Measurements from ENCODE around the gene ITGAX. TPM values are rescaled to one million over a fixed set of nuclear protein-coding genes. Genes with fewer than 3 reads are reported as not detected.

The ITGAX gene
- total RNA-seq, 1 experiment from 2014 or later: not detected

- no peaks in the 10 kb centered on the region for H3K9me3 ChIP-seq (ENCODE audit: low read depth, low read length, poor library complexity, severe bottlenecking)
- H3K36me3 ChIP-seq (ENCODE audit: insufficient read depth, low read length, poor library complexity, severe bottlenecking): no peaks in the 10 kb centered on the region
- ChIA-PET POLR2A (ENCODE audit: low non-redundant PET) (no interaction called here), CTCF (no interaction called here)
- intact Hi-C loops (cut with micrococcal nuclease; ENCODE audit: unreplicated experiment): no loop called here
- H3K4me3 ChIP-seq (ENCODE audit: low read depth, low read length, poor library complexity, severe bottlenecking): no peak overlapping the region
- no peaks in the 10 kb centered on the region for H3K4me1 ChIP-seq (ENCODE audit: insufficient read depth, low read length, poor library complexity, severe bottlenecking)
- BruUV-seq (replicated peaks): no TSS peak
- no peak overlapping the region for H3K27ac ChIP-seq (ENCODE audit: low read depth, low read length, poor library complexity, severe bottlenecking)
- H3K27me3 ChIP-seq (replicated peaks; ENCODE audit: insufficient read depth, low read depth, low read length, poor library complexity): peaks cover 12% of the 10 kb centered on the region
- no peak for DNase-seq (ENCODE audit: low spot score)
- no peak for TF ChIP-seq EZH2 (IDR thresholded peaks at IDR 0.05; ENCODE audit: borderline replicate concordance, low read depth, low read length, poor library complexity, severe bottlenecking)
- no peak for TF ChIP-seq CTCF (conservative IDR thresholded peaks at IDR 0.05; ENCODE audit: low read depth, low read length)
Measured at GRCh38 chr16:31423801-31424200, 68.8 kb downstream of the ITGAX start.

GRCh38 chr16:31427441-31428278 is 72.7 kb downstream of the ITGAX start:
- intact Hi-C loops (cut with micrococcal nuclease; ENCODE audit: unreplicated experiment): no loop called here
- BruUV-seq (replicated peaks): no TSS peak
- Histone ChIP-seq H3K27ac (ENCODE audit: low read depth, low read length, poor library complexity, severe bottlenecking) (no peak overlapping the region), H3K4me1 (ENCODE audit: insufficient read depth, low read length, poor library complexity, severe bottlenecking) (no peaks in the 10 kb centered on the region), H3K27me3 (replicated peaks; ENCODE audit: insufficient read depth, low read depth, low read length, poor library complexity) (peaks cover 13% of the 10 kb centered on the region), H3K4me3 (ENCODE audit: low read depth, low read length, poor library complexity, severe bottlenecking) (no peak overlapping the region), H3K36me3 (ENCODE audit: insufficient read depth, low read length, poor library complexity, severe bottlenecking) (no peaks in the 10 kb centered on the region), H3K9me3 (ENCODE audit: low read depth, low read length, poor library complexity, severe bottlenecking) (no peaks in the 10 kb centered on the region)
- ChIA-PET POLR2A (ENCODE audit: low non-redundant PET) (no interaction called here), CTCF (no interaction called here)
- no peak for TF ChIP-seq EZH2 (IDR thresholded peaks at IDR 0.05; ENCODE audit: borderline replicate concordance, low read depth, low read length, poor library complexity, severe bottlenecking)
- no peak for TF ChIP-seq CTCF (conservative IDR thresholded peaks at IDR 0.05; ENCODE audit: low read depth, low read length)
- peak; percentile 26 for DNase-seq (ENCODE audit: low spot score)

GRCh38 chr16:31428279-31428597 is 73.3 kb downstream of the ITGAX start, which contains the start of gene COX6A2:
Gene COX6A2 (minus strand): TSS chr16:31428360. CDS start chr16:31428325, 35 bp downstream.
- POLR2A ChIA-PET (ENCODE audit: low non-redundant PET): no interaction called here
- no TSS peak for BruUV-seq (replicated peaks)
- TF ChIP-seq CTCF (conservative IDR thresholded peaks at IDR 0.05; ENCODE audit: low read depth, low read length) (no peak), EZH2 (IDR thresholded peaks at IDR 0.05; ENCODE audit: borderline replicate concordance, low read depth, low read length, poor library complexity, severe bottlenecking) (no peak)
- no peak within 1 kb of the TSS for H3K27ac ChIP-seq (ENCODE audit: low read depth, low read length, poor library complexity, severe bottlenecking)
- no peak for DNase-seq (ENCODE audit: low spot score)
- H3K4me1 ChIP-seq (ENCODE audit: insufficient read depth, low read length, poor library complexity, severe bottlenecking): no peaks in the 10 kb centered on the region
- no peak within 1 kb of the TSS for H3K4me3 ChIP-seq (ENCODE audit: low read depth, low read length, poor library complexity, severe bottlenecking)
- CTCF ChIA-PET: no interaction called here
- H3K36me3 ChIP-seq (ENCODE audit: insufficient read depth, low read length, poor library complexity, severe bottlenecking): no peaks in the 10 kb centered on the region
- intact Hi-C loops (cut with micrococcal nuclease; ENCODE audit: unreplicated experiment): no loop called here
- H3K27me3 ChIP-seq (replicated peaks; ENCODE audit: insufficient read depth, low read depth, low read length, poor library complexity): peaks cover 13% of the 10 kb centered on the region
- H3K9me3 ChIP-seq (ENCODE audit: low read depth, low read length, poor library complexity, severe bottlenecking): no peaks in the 10 kb centered on the region

All from A673 (cell line).